Measurements from ENCODE around the gene TMEM187. TPM values are rescaled to one million over a fixed set of nuclear protein-coding genes. Genes with fewer than 3 reads are reported as not detected.
A peak's percentile ranks its signal among the peaks of the same experiment; 100 is the strongest.

The TMEM187 gene
- total RNA-seq, 1 donor from 2014 or later = 5.3 TPM

DNA sequence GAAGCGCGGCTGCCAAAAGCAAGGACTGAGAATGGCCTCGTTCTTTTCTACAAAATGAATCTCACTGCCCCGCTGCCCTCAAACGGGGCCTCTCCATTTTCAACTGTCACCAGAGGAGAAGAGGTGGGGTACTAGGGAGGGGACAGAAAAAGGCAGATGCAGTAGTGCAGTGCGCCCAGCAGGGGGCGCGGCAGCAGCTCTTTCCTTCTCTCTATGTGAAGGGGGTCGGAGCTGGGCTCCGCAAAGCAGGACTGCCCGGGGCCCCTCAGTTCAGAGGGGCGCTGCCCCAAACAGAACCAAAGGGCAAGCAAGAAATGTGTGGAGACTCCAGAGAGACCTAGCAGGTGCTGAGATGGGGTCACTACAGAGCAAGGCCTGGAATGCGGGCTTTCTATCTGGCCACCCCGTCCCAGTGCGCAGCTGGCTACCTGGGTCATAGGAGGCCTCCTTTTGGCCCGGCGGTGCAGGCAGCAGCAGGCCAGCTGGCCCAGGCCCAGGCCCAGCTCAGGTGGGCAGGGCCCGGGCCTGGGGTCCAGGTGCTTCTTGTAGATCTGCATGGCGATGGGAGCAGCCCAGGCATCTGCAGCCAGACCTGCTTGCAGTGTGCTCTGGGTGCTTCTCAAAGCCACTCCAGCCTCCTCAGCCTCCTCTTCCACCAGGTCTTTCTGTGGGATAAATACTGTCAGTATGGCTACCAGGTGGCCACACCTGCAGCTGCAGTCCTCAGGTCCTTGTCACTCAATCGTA, 41.2 kb downstream of the TMEM187 start:
- Histone ChIP-seq H3K4me3 (ENCODE audit: low read depth, low read length) (no peak overlapping the region), H3K27me3 (ENCODE audit: control insufficient read depth, insufficient read depth, low read length) (no peaks in the 10 kb centered on the region), H3K36me3 (ENCODE audit: control insufficient read depth, insufficient read depth, low read length) (peaks cover 18% of the 10 kb centered on the region)
- TF ChIP-seq CTCF (IDR thresholded peaks at IDR 0.05; ENCODE audit: insufficient read depth, low read length, severe bottlenecking) = peak; percentile 83
- DNase-seq (ENCODE audit: low read depth) (no peak), FAIRE-seq (no peak)

GRCh38 chrX:154014429-154015380, 42.2 kb downstream of the TMEM187 start:
- no peak for TF ChIP-seq CTCF (IDR thresholded peaks at IDR 0.05; ENCODE audit: insufficient read depth, low read length, severe bottlenecking)
- DNase-seq (ENCODE audit: low read depth) = no peak
- H3K4me3 ChIP-seq (ENCODE audit: low read depth, low read length) = no peak overlapping the region
- no peaks in the 10 kb centered on the region for H3K27me3 ChIP-seq (ENCODE audit: control insufficient read depth, insufficient read depth, low read length)
- FAIRE-seq = no peak
- H3K36me3 ChIP-seq (ENCODE audit: control insufficient read depth, insufficient read depth, low read length) = peaks cover 18% of the 10 kb centered on the region

- no peak for FAIRE-seq
- TF ChIP-seq CTCF (IDR thresholded peaks at IDR 0.05; ENCODE audit: insufficient read depth, low read length, severe bottlenecking) = no peak
- DNase-seq (ENCODE audit: low read depth) = no peak
- peaks cover 18% of the 10 kb centered on the region for H3K36me3 ChIP-seq (ENCODE audit: control insufficient read depth, insufficient read depth, low read length)
- H3K27me3 ChIP-seq (ENCODE audit: control insufficient read depth, insufficient read depth, low read length) = no peaks in the 10 kb centered on the region
- H3K4me3 ChIP-seq (ENCODE audit: low read depth, low read length) = no peak overlapping the region
These were observed 43.2 kb downstream of the TMEM187 start for GRCh38 chrX:154015581-154016264.

DNA sequence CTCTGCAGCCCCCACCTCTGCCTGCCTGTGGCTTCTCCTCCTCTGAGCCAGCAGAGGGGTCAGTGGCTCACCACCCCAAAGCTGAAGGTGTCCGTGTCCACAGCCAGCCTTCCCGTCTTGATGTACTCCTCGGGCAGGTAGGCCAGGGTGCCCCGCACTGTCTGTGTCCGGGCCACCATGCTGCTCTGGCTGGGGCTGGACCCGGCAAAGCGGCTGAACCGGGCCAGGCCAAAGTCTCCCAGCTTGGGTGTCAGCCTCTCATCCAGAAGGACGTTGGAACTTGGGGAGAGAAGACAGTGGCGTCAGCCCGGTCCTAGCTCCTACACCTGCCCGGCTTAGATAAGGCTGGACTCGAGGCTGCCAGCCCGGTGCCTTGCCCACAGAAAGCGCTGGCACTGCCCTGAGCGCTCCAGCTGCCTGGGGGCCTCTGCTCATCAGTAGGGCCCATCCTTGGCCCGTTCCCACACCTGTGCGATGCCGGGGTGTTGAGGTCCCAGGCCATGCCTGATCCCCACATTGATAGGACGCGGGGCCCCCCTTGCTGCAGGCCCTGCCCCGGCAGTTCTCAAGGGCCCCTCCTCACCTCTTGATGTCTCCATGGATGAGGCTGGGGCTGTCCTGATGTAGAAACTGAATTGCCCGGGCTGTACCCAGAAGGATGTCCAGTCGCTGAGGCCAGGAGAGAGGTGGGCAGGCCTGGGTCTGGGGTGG, 44.0 kb downstream of the TMEM187 start:
- DNase-seq (ENCODE audit: low read depth) (no peak), FAIRE-seq (no peak)
- TF ChIP-seq CTCF (IDR thresholded peaks at IDR 0.05; ENCODE audit: insufficient read depth, low read length, severe bottlenecking) = no peak
- H3K36me3 ChIP-seq (ENCODE audit: control insufficient read depth, insufficient read depth, low read length) = peaks cover 17% of the 10 kb centered on the region
- H3K4me3 ChIP-seq (ENCODE audit: low read depth, low read length) = no peak overlapping the region
- no peaks in the 10 kb centered on the region for H3K27me3 ChIP-seq (ENCODE audit: control insufficient read depth, insufficient read depth, low read length)

GRCh38 chrX:154017766-154018517, 45.4 kb downstream of the TMEM187 start:
- FAIRE-seq (no peak), DNase-seq (ENCODE audit: low read depth) (no peak)
- Histone ChIP-seq H3K36me3 (ENCODE audit: control insufficient read depth, insufficient read depth, low read length) (peaks cover 13% of the 10 kb centered on the region), H3K27me3 (ENCODE audit: control insufficient read depth, insufficient read depth, low read length) (no peaks in the 10 kb centered on the region), H3K4me3 (ENCODE audit: low read depth, low read length) (no peak overlapping the region)
- no peak for TF ChIP-seq CTCF (IDR thresholded peaks at IDR 0.05; ENCODE audit: insufficient read depth, low read length, severe bottlenecking)

All from bronchial epithelial cell (primary cell).